K562 (cell line): Measurements from ENCODE around the gene SLC22A23.

Experiments
- BHLHE40 ChIP-seq: IDR thresholded peaks from 2 replicates; pipeline ENCODE4 v1.6.1; 2011; ENCODE audit warnings: low read length, improper control_type of control experiment
- BRCA1 ChIP-seq, 2 experiments: fragments of 450-650 bp in 1 of 2; sonication (generic) in 1 of 2; formaldehyde crosslinking in 1 of 2; IDR thresholded peaks; 2 replicates each; pipeline versions ENCODE4 v1.5.0 to v1.6.1; 2017 to 2020; ENCODE audit warnings: mild to moderate bottlenecking in 1 of 2, missing genetic modification reagents in 1 of 2
- CHD2 ChIP-seq: IDR thresholded peaks from 2 replicates; pipeline ENCODE4 v1.6.1; 2011; ENCODE audit warnings: low read depth, low read length
- EP300 ChIP-seq: IDR thresholded peaks from 2 replicates; pipeline ENCODE4 v1.6.1; 2012; ENCODE audit warnings: low read length, improper control_type of control experiment
- KAT7 ChIP-seq: sonication (generic); formaldehyde crosslinking; IDR thresholded peaks from 2 replicates; pipeline ENCODE4 v1.8.0; 2022; ENCODE audit warnings: missing genetic modification reagents, mild to moderate bottlenecking, borderline replicate concordance
- KDM1A ChIP-seq, 2 experiments: fragments of 450-650 bp; IDR thresholded peaks; 2 replicates each; pipeline ENCODE4 v1.6.1; 2016; ENCODE audit warnings: mild to moderate bottlenecking in 2 of 2
- POLR2A ChIP-seq: fragments of 450-650 bp; conservative IDR thresholded peaks from 2 replicates; pipeline ENCODE4 v1.6.1; 2016
- RFX1 ChIP-seq: fragments of 450-650 bp; IDR thresholded peaks from 2 replicates; pipeline ENCODE4 v1.6.1; 2016; ENCODE audit warnings: mild to moderate bottlenecking, moderate library complexity
- SAP30 ChIP-seq: fragments of 200-600 bp; sonication (generic); IDR thresholded peaks from 2 replicates; pipeline ENCODE4 v1.6.1; 2012; ENCODE audit warnings: borderline replicate concordance, low read depth, mild to moderate bottlenecking, moderate library complexity, low read length, control low read depth, inconsistent platforms; ENCODE audit not compliant: insufficient read depth, poor library complexity, severe bottlenecking
- TF ChIP-seq, protein P1 (sequence below), 3 experiments: IDR thresholded peaks in 2 of 3; conservative IDR thresholded peaks in 1 of 3; 2 replicates each; pipeline ENCODE4 v1.5.1; 2011 to 2012; ENCODE audit warnings: low read length in 3 of 3, mild to moderate bottlenecking in 3 of 3, control low read depth in 2 of 3, improper control_type of control experiment in 1 of 3, inconsistent platforms in 1 of 3, low read depth in 1 of 3, mixed read lengths in 1 of 3, moderate library complexity in 1 of 3; ENCODE audit not compliant: insufficient read depth in 2 of 3

DNA sequence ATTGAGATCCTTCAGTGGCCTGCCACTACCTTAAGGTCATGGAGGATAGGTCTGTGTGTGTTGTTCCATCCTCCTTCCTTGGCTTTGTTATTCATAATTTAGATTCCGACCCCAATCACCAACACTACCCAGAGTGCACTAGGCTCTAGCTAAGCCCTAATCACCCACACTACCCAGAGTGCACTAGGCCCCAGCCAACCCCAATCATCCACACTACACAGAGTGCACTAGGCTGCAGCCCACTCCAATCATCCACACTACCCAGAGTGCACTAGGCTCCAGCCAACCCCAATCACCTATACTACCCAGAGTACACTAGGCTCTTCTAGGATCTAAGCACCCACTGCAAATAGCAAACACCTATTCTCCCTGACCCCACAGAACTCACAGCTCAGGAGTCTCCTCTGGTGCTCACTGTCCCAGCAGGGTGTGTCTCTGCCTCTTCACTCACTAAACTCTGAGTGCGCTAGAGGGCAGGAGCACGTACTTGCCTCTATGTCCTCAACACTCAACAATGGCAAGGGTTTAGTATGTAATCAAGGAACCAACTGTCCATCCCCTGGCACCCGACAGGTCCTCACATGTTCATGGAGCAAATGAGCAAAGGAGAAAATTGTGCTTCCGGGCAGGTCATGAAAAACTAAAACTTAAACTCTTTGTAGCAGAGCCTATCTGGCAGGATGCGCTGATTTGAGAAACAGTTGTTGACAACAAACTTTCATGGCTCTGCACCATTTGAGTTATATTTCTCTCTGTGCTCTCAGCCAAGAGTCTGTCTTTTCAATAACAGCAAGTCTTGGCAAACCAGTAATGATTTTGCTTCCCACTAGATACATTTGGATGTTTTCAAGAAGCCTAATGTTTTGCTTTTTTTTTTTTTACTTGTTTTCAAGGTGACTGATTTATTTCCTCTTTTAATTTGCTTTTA lies 54.3 kb downstream of the SLC22A23 start:
- no peak for TF ChIP-seq CHD2
- no peak for TF ChIP-seq BHLHE40
- no peak for TF ChIP-seq SAP30
- TF ChIP-seq, protein P1, sequence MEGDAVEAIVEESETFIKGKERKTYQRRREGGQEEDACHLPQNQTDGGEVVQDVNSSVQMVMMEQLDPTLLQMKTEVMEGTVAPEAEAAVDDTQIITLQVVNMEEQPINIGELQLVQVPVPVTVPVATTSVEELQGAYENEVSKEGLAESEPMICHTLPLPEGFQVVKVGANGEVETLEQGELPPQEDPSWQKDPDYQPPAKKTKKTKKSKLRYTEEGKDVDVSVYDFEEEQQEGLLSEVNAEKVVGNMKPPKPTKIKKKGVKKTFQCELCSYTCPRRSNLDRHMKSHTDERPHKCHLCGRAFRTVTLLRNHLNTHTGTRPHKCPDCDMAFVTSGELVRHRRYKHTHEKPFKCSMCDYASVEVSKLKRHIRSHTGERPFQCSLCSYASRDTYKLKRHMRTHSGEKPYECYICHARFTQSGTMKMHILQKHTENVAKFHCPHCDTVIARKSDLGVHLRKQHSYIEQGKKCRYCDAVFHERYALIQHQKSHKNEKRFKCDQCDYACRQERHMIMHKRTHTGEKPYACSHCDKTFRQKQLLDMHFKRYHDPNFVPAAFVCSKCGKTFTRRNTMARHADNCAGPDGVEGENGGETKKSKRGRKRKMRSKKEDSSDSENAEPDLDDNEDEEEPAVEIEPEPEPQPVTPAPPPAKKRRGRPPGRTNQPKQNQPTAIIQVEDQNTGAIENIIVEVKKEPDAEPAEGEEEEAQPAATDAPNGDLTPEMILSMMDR (IDR thresholded peaks at IDR 0.05 in 2 of 3, conservative IDR thresholded peaks at IDR 0.05 in 1 of 3; ENCODE audit: insufficient read depth in 2 of 3, low read depth in 1 of 3, low read length in 3 of 3): no peak
- no peak for TF ChIP-seq BRCA1 (IDR thresholded peaks at IDR 0.05)
- TF ChIP-seq BRCA1 (CRISPR knock-in tag; IDR thresholded peaks at IDR 0.05): no peak
- TF ChIP-seq RFX1: no peak
- no peak for TF ChIP-seq KDM1A (IDR thresholded peaks at IDR 0.05)
- TF ChIP-seq KAT7 (CRISPR knock-in tag): no peak
- TF ChIP-seq POLR2A: no peak
- no peak for TF ChIP-seq EP300
